Activated CD8-positive, alpha-beta memory T cell treated with anti-CD3 and anti-CD28 coated beads, Interleukin-2, amount 10 ng/mL, durations not matched to agents 7 days and 5 days (primary cell): ENCODE measurements around the gene NFAM1. TPM values are rescaled to one million over a fixed set of nuclear protein-coding genes. Genes with fewer than 3 reads are reported as not detected.

ENCODE experiments used
- ATAC-seq: fragments of 150-1000 bp; cut with Tn5 transposase; one replicate; pipeline ENCODE4 v1.10.0; 2021; ENCODE audit warnings: moderate library complexity
- CTCF ChIA-PET: fragments of 350-600 bp; sonication (Branson Sonifier 250); formaldehyde crosslinking; loops from one replicate; lab custom pipeline; 2021; ENCODE audit warnings: antibody characterized with exemption; lab: Charles Lee
- DNase-seq: peaks from one replicate; pipeline ENCODE4 v3.0.0-alpha.2; 2020
- H3K27ac Mint-ChIP-seq: one replicate; pipeline ENCODE4 v1.8.0; 2021; ENCODE audit warnings: mild to moderate bottlenecking, mixed read lengths
- H3K27me3 Mint-ChIP-seq: one replicate; pipeline ENCODE4 v1.8.0; 2021; ENCODE audit warnings: mixed read lengths
- H3K36me3 Mint-ChIP-seq: one replicate; pipeline ENCODE4 v1.8.0; 2021; ENCODE audit warnings: mild to moderate bottlenecking, mixed read lengths
- H3K4me1 Mint-ChIP-seq: one replicate; pipeline ENCODE4 v1.8.0; 2021; ENCODE audit warnings: mixed read lengths
- H3K4me3 Mint-ChIP-seq: one replicate; pipeline ENCODE4 v1.8.0; 2021; ENCODE audit warnings: mild to moderate bottlenecking, moderate library complexity, mixed read lengths
- H3K9me3 Mint-ChIP-seq: one replicate; pipeline ENCODE4 v1.8.0; 2022; ENCODE audit warnings: low read depth, mixed read lengths
- total RNA-seq, 2 experiments: library from RNA; stranded (reverse); gene quantifications; one replicate each; pipeline ENCODE4 v1.2.3, GENCODE V29; 2021

The NFAM1 gene
- total RNA-seq, 2 experiments from 2014 or later = 0.07 TPM; not detected in 1

DNA sequence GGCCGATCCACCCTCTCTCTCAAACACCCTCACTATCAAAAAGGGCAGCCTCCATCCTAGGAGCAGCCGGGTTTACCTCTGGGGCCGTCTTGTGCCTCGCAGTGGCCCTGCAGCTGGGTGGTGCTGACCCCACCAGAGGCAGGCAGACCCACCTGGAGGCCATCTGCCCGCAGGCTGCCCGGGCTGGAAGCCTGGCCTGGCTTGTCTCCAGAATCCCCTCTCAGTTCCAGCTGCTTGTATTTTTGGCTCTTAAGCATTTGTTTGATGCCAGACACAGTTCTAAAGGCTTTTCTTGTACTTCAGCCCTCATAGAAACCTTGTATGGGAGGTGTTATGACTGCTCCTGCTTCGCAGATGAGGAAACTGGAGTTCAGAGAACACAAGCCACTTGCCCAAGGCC, 4.2 kb upstream of the NFAM1 start:
- Mint-ChIP-seq H3K4me3 (no peak overlapping the region), H3K27me3 (peaks cover 20% of the 10 kb centered on the region), H3K9me3 (no peaks in the 10 kb centered on the region), H3K27ac (no peak overlapping the region), H3K36me3 (no peaks in the 10 kb centered on the region), H3K4me1 (peaks cover 26% of the 10 kb centered on the region)
- no peak for ATAC-seq
- DNase-seq = no peak
- CTCF ChIA-PET = interaction anchor here (0.9 to 5.5 kb wide), 9 partner anchors 8 to 472 kb away, joined by 3 to 66 read pairs (median 4); partner anchors contain the start of gene NDUFA6

- H3K4me1 Mint-ChIP-seq = peaks cover 23% of the 10 kb centered on the region
- no peak overlapping the region for H3K4me3 Mint-ChIP-seq
- peaks cover 27% of the 10 kb centered on the region for H3K27me3 Mint-ChIP-seq
- H3K36me3 Mint-ChIP-seq = no peaks in the 10 kb centered on the region
- CTCF ChIA-PET = interaction anchor here (0.7 to 5.5 kb wide), 5 partner anchors 11 to 343 kb away, joined by 3 to 66 read pairs (median 4); partner anchors contain the start of gene NDUFA6
- no peaks in the 10 kb centered on the region for H3K9me3 Mint-ChIP-seq
- DNase-seq (no peak), ATAC-seq (no peak)
- no peak overlapping the region for H3K27ac Mint-ChIP-seq
Measured at GRCh38 chr22:42434748-42435425, 2.7 kb upstream of the NFAM1 start.

DNA sequence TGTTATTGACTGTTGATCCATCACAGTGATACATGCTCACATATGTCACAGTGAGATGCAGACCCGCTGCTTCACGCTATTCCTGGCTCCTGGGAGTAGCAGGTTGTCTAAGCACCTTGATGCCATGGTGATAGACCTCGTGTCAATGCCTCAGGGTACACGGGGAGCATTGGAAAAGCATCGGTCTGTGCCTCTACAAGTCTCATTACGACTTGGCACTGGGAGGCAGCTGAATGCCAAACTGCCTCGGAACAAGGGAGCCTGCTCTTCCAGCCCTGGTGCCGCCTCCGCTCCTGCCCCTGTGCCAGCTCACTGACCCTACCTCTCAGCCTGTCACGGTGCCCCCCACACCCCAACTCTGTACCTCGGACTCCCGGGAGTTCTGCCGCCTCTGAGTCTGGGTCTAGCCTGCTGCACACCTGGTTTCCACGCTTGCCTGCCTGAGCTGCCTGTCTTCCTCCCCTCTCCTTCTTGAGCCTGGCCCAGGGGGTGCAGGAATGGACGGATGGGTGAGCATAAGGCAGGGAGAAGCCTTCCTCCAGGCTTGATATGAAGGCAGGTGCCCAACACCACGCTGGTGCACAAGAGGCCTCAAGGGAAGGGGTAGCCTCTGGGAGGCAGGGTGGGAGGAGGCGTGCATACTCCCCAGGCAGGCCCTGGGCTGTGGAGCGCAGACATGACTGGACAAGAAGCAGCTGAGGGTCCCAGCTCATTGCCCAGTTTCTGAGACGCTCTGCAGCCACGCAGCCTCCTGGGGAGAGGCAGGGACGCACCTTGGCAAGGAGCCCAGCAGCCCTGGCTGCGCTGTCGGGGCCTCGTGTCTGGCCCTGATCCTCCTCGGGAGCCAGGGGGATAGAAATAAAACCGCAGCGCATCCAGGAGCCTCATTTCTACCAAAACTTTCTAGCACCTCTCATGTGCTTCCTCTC, 1.8 kb upstream of the NFAM1 start:
- H3K27me3 Mint-ChIP-seq = peaks cover 27% of the 10 kb centered on the region
- H3K4me3 Mint-ChIP-seq = no peak overlapping the region
- no peaks in the 10 kb centered on the region for H3K9me3 Mint-ChIP-seq
- H3K36me3 Mint-ChIP-seq = no peaks in the 10 kb centered on the region
- DNase-seq = no peak
- ATAC-seq = no peak
- CTCF ChIA-PET = interaction anchor here (0.8 kb wide), 1 partner anchor 12 kb away, joined by 4 read pairs; no protein-coding TSS in a partner anchor
- peaks cover 15% of the 10 kb centered on the region for H3K4me1 Mint-ChIP-seq
- no peak overlapping the region for H3K27ac Mint-ChIP-seq

- DNase-seq = no peak
- no peak for ATAC-seq
- H3K4me1 Mint-ChIP-seq = peaks cover 9% of the 10 kb centered on the region
- H3K9me3 Mint-ChIP-seq = no peaks in the 10 kb centered on the region
- H3K27me3 Mint-ChIP-seq = peaks cover 27% of the 10 kb centered on the region
- CTCF ChIA-PET = interaction anchor here (1.1 to 1.8 kb wide), 2 partner anchors 12 to 263 kb away, joined by 3 to 7 read pairs; no protein-coding TSS in a partner anchor
- H3K27ac Mint-ChIP-seq = no peak overlapping the region
- H3K36me3 Mint-ChIP-seq = no peaks in the 10 kb centered on the region
- no peak overlapping the region for H3K4me3 Mint-ChIP-seq
Measured at GRCh38 chr22:42432818-42433217, 615 bp upstream of the NFAM1 start.

DNA sequence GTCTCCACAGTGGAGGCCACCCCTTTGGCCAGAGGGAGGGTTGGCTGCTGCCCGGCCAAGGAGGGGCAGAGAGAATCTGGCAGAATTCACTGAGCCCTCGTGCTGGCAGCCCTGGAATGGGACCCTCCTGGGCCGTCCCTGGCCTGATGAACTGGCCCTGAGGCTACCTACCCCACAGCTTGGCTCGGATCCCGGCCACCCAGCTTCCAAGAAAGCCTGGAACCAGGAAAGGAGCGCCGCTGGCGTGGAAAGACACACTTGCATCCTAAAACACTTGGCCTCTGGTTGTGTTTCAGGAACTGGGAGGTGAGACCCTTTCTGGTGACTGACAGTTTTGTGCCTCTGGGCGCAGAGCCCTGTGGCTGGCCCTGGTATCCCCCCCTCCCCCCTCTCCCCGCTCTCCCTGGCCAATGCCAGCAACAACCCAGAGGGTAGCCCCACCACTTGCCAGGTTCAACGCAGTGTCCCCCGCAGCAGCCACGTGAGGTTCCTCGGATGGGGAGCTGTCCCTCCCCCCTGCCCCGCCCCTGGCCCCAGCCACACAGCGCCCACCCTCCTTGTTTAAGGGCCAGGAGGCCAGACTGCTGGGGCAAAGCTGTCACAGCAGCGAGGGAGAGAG, 693 bp downstream of the NFAM1 start:
- ATAC-seq (no peak), DNase-seq (no peak)
- Mint-ChIP-seq H3K27ac (no peak overlapping the region), H3K9me3 (no peaks in the 10 kb centered on the region), H3K4me3 (no peak overlapping the region), H3K36me3 (no peaks in the 10 kb centered on the region), H3K4me1 (peaks cover 1% of the 10 kb centered on the region), H3K27me3 (peaks cover 27% of the 10 kb centered on the region)
- CTCF ChIA-PET = interaction anchor here (1.1 to 1.8 kb wide), 2 partner anchors 13 to 262 kb away, joined by 3 to 7 read pairs; no protein-coding TSS in a partner anchor

- CTCF ChIA-PET = interaction anchor here (1.1 kb wide), 1 partner anchor 340 kb away, joined by 3 read pairs; the partner anchor contains the start of gene NDUFA6
- no peaks in the 10 kb centered on the region for H3K4me1 Mint-ChIP-seq
- H3K27ac Mint-ChIP-seq = no peak overlapping the region
- no peak for ATAC-seq
- no peaks in the 10 kb centered on the region for H3K36me3 Mint-ChIP-seq
- DNase-seq = no peak
- no peak overlapping the region for H3K4me3 Mint-ChIP-seq
- H3K9me3 Mint-ChIP-seq = no peaks in the 10 kb centered on the region
- H3K27me3 Mint-ChIP-seq = peaks cover 22% of the 10 kb centered on the region
Measured at GRCh38 chr22:42430528-42431125, 1.6 kb downstream of the NFAM1 start.

- H3K36me3 Mint-ChIP-seq = no peaks in the 10 kb centered on the region
- peaks cover 22% of the 10 kb centered on the region for H3K27me3 Mint-ChIP-seq
- no peak overlapping the region for H3K27ac Mint-ChIP-seq
- no peak for DNase-seq
- CTCF ChIA-PET = interaction anchor here (0.6 kb wide), 1 partner anchor 9 kb away, joined by 3 read pairs; no protein-coding TSS in a partner anchor
- H3K4me1 Mint-ChIP-seq = no peaks in the 10 kb centered on the region
- H3K4me3 Mint-ChIP-seq = no peak overlapping the region
- H3K9me3 Mint-ChIP-seq = no peaks in the 10 kb centered on the region
- no peak for ATAC-seq
Measured at GRCh38 chr22:42428760-42429159, 3.4 kb downstream of the NFAM1 start.

DNA sequence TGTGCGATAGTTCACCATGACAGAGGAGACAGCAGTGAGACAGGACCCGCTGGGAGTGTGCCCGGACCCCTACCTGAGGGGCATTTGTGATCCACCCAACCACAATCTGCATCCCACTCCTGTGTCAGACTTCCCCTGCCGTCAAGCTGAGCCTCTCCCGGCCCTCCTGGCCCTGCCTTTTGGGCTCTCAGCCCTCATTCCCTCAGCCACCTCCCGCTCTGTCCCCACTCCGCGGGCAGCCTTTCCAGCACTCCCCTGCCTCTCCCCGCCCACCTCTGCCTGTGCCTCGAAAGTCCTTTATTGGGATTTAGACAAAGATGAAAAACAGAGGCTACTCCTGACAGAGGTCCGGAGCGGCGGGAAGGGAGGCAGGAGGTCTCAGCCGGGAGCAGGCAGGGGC, 4.2 kb downstream of the NFAM1 start:
- no peak overlapping the region for H3K4me3 Mint-ChIP-seq
- no peaks in the 10 kb centered on the region for H3K4me1 Mint-ChIP-seq
- DNase-seq (no peak), ATAC-seq (no peak)
- H3K36me3 Mint-ChIP-seq = no peaks in the 10 kb centered on the region
- peaks cover 17% of the 10 kb centered on the region for H3K27me3 Mint-ChIP-seq
- no peaks in the 10 kb centered on the region for H3K9me3 Mint-ChIP-seq
- CTCF ChIA-PET = no interaction called here
- H3K27ac Mint-ChIP-seq = no peak overlapping the region

DNA sequence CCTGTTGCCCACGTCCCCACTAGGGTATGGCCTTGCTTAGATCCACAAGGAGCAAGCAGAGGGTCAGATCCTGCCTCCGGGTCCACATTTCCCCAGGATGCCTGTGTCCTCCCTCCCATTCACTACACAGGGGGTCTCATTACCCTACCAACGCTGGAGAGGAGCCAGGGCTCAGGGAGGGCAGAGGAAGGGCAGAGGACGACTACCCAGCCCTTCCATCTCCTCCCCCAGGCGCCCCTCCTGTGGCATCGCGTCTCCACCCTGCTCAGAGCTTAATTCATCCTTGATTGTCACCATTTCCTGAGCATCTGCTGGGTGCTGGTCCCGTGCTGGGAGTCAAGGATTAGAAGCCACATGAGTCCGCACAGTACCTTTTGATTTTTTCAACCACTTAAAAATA, 5.0 kb downstream of the NFAM1 start:
- DNase-seq (no peak), ATAC-seq (no peak)
- Mint-ChIP-seq H3K27me3 (peaks cover 11% of the 10 kb centered on the region), H3K4me3 (no peak overlapping the region), H3K9me3 (no peaks in the 10 kb centered on the region), H3K36me3 (no peaks in the 10 kb centered on the region), H3K4me1 (no peaks in the 10 kb centered on the region), H3K27ac (no peak overlapping the region)
- CTCF ChIA-PET = no interaction called here

DNA sequence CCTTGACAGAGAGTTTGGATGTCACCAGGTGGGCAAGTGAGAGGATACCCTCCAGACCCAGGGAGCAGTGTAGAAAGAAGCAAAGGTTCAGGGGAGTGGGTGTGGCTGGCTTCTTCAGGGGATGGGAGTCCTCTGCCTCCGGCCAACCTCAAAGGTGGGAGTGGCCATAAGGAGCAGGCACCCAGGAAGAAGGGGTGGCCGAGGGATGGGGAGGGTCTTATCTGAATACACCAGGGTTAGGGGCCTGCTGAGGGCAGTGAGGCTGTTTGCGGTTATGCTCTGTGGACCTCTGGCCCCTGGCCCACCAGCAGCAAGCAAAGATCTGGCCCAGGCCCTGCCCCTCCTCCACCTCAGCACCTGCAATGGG, 6.2 kb downstream of the NFAM1 start:
- H3K4me3 Mint-ChIP-seq = no peak overlapping the region
- H3K4me1 Mint-ChIP-seq = peaks cover 3% of the 10 kb centered on the region

GRCh38 chr22:42425337-42425988, 6.7 kb downstream of the NFAM1 start:
- Mint-ChIP-seq H3K4me1 (peaks cover 3% of the 10 kb centered on the region), H3K27me3 (peaks cover 6% of the 10 kb centered on the region), H3K27ac (no peak overlapping the region), H3K36me3 (no peaks in the 10 kb centered on the region), H3K4me3 (no peak overlapping the region), H3K9me3 (no peaks in the 10 kb centered on the region)
- CTCF ChIA-PET = no interaction called here
- ATAC-seq (no peak), DNase-seq (no peak)

More for the DNA sequence above, 6.2 kb downstream of the NFAM1 start:
- Mint-ChIP-seq H3K9me3 (no peaks in the 10 kb centered on the region), H3K27me3 (peaks cover 9% of the 10 kb centered on the region), H3K36me3 (no peaks in the 10 kb centered on the region), H3K27ac (no peak overlapping the region)
- ATAC-seq (no peak), DNase-seq (no peak)
- CTCF ChIA-PET = no interaction called here

GRCh38 chr22:42419243-42419881, 12.8 kb downstream of the NFAM1 start:
- Mint-ChIP-seq H3K36me3 (no peaks in the 10 kb centered on the region), H3K27me3 (peaks cover 14% of the 10 kb centered on the region), H3K4me3 (no peak overlapping the region), H3K9me3 (no peaks in the 10 kb centered on the region), H3K27ac (no peak overlapping the region), H3K4me1 (peaks cover 3% of the 10 kb centered on the region)
- DNase-seq = no peak
- ATAC-seq = no peak
- CTCF ChIA-PET = no interaction called here
